Measurements from ENCODE around the gene ANO10.

DNA sequence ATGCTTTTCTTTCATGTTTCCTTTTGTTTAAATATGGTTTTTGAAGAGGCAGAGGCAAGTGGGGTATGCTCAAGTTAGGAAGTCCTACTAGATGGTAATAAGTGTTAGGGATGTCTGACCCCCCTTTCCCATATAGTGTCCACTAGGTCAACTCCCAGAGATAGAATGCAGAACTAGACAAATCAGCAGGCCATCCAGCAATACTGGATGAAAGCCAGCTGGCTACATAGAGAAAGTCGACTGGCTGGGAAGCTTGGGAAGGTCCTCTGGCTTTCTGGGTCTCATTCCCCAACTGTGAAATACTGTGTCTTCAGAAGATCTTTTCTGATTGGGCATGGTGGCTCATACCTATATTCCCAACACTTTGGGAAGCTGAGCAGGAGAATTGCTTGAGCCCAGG, 221.6 kb downstream of the ANO10 start:
- TF ChIP-seq CTCF (IDR thresholded peaks at IDR 0.05) (no peak), POLR2AphosphoS5 (IDR thresholded peaks at IDR 0.05) (no peak)
